GM23248 (cell line): ENCODE measurements around the gene SPINK6.

Experiments used
- EZH2 ChIP-seq: fragments of 200-600 bp; sonication (generic); IDR thresholded peaks from 2 replicates; pipeline ENCODE4 v1.6.1; 2018; ENCODE audit warnings: antibody characterized with exemption, mild to moderate bottlenecking; ENCODE audit not compliant: insufficient read depth, poor library complexity, severe bottlenecking
- EZH2phosphoT487 ChIP-seq: fragments of 200-600 bp; sonication (generic); IDR thresholded peaks from 2 replicates; pipeline ENCODE4 v1.6.1; 2018; ENCODE audit warnings: antibody characterized with exemption, moderate library complexity, mild to moderate bottlenecking, low read depth; ENCODE audit not compliant: insufficient read depth

GRCh38 chr5:148166550-148167283 lies 36.1 kb upstream of the SPINK6 start:
- TF ChIP-seq EZH2 = no peak
- TF ChIP-seq EZH2phosphoT487 = no peak
